SKM-1 (cell line): Measurements from ENCODE around the gene CDH8.
"Not testable (repeated sequence)": the region's sequence is repeated elsewhere in the genome, so short reads cannot be mapped to it uniquely, and the experiment has no call there.

Experiments
- DNase-seq: peaks from one replicate; lab custom pipeline; 2025; ENCODE audit not compliant: unreplicated experiment; lab: John Stamatoyannopoulos, UW

Gene CDH8

DNA sequence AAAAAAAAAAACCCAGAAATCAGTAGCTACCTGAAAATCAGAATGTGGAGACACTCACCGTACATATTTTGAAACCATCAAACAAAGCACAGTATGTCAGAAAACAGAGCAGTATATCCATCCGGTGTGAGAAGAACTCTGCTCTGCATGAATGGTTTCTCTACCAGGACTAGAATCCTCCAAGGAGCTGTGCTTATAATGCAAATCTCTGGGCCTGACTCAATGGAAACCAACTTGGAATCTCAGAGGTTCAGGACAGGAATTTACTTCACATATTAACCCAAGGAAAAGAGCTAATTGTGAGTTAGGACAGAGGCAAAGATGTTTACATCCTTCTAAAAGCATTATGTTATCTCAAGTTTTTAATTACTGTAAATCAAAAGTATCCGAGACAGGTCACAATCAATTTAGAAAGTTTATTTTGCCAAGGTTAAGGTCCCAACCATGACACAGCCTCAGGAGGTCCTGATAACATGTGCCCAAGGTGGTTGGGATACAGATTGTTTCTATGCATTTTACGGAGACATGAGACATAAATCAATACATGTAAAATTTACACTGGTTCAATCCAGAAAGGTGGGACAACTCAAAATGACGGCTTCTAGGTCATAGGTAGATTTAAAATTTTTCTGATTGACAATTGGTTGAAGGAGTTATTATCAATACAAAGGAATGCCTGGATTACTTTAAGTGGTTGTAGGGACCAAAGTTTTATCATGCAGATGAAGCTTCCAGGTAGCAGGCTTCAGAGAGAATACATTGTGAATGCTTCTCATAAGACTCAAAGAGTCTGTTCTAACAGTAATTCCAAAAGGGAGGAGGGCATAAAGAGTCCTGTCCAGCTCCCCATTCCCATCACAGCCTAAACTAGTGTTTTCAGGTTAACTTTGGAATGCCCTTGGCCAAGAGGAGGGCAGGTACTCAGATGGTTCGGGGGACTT, 164.1 kb downstream of the CDH8 start:
- DNase-seq: no peak

DNA sequence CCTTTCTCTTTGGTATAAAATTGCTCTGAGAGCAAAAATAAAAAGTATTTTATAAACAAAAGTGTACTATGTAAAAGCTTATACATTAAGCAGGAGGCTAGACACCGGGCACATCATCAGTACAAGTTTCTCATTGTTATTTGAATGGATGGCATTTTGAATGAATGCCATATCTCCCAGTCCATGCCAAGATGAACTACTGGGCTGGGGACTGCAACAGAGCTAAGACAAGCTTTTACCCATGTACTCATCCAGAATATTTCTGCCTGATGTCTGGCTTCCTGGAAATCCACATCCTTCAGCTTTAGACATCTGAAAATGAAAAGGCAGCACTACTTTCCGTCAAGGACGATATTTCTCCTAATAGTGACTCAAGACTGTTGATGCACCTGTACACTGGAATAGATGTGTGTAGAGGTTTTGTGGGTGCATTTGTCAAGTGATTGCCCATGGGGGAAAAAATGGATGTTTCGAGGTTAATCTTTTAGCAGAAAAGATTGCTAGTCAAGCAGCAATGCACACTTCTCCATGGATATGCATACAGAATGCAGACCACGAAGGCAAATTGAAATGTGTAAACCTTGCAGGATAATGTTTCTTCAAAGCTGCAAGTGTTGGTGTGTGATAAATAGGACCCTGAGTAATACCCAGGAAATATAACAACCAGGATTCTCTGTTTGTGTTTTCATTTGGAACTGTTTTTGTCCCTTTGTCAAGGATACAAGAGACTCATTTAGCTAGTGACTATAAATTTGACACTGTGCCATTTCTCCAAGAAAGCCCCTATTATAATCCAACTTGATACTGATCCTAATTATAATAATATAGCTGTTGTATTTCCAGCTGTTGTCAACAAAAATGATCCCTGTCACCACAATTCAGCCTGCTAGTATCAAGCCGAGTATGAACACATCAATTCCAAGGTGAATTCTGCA, 173.8 kb downstream of the CDH8 start:
- no peak for DNase-seq

DNA sequence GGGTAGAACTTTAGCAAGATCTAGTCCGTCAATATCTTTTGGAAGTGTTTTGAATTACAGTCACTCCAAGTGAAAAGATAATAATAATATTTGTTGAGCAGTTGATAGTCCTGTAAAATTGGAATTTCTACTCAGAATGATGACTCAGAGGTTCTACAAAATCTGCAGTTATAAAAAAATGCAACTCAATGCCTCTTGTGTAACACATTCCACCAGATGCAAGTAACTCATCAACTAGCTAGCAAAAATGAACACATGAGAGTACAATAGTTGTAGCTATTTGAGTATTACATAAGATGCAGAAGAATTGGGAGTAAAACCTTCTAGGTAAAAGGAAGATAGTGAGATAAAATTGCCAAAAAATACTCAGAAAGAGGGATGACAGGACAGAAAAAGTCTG, 177.2 kb downstream of the CDH8 start:
- no peak for DNase-seq

DNA sequence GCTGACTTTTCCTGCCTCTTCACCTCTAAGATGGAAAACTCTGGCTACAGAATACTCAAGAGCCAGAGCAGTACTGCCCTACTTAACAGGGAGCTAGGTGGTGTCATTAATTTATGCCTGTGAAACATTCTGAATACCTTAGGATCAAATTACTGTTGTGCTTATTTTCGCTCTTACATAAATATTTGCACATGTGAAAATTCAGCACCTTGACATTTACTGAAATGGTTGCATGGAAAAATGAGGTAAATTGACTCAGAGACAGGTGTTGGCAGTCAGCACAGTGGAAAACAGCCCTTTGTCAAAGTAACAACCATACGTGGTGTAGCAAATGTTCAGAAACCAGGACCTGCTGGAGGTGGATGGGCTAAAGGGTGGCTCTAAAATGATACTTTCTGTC, 193.6 kb downstream of the CDH8 start:
- DNase-seq: no peak

DNA sequence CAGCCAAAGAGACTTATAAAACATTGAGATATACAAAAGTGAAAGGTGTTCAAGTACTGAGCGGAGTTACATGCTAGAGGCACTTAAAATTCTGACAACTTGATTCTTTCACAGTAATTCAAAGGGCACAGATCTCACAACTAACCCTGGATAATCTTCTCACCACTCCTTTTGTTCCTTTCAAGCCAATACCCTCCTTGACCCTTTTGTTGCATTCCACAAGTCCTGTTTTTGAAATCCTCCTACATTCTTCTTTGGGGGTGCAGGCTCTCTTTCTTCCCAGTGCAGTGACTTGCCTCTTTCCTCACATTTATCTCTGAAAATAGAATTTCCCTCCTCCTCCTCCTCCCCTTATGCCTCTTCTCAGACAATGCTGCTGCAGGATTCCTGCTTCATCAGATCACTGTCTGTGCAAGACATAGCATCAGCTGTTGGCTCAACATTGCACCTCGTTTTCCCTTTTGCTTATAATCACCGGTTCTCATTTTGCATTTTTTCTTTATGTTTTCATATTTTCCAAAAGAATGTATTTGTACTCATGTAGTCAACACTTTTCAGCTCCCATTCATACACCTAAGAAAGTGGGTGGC, 199.3 kb downstream of the CDH8 start:
- no peak for DNase-seq

DNA sequence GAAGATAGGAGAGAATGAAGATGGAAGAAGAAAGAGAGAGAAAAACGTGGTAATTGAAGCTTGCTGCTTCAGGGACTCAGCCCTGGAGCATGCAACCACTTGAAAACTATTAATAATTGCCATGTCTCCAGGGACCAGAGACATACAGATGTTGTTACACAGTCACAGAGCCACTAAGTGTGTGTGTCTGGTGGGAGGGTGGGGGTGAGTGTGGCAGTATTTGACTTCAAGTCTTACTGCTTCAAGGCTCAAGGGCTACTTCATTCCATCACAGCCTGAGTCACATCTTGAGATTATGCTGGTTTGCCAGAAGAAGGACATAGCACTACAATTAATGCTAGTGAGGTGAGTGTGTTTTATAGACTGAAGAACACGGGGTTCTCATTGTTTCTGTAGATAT, 202.2 kb downstream of the CDH8 start:
- DNase-seq: no peak

DNA sequence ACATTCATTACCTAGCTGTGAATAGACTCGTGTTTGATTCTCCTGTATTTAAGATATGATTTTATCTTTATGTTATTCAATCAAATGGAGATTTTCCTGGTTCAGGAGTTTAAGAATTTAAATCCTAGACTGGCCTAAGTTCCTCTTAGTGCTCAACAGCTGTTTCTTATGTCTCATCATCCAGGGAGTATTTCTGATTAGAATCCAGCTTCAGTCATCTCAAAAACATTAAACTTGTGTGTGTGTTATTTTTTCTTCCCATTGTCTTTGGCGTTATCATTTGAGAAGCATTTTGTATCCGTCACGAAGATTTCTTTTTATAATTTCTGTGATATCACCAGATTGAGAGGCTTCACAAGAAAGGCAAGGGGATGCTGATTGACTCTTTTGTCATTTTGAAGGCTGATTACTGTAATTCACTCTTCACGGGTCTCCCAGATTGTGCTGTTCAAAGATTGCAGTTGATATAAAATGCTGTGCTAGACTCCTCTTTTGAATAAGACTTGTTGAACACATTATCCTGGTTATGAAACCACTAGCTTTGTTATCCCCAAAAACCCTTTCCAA, 204.8 kb downstream of the CDH8 start:
- DNase-seq: no peak

DNA sequence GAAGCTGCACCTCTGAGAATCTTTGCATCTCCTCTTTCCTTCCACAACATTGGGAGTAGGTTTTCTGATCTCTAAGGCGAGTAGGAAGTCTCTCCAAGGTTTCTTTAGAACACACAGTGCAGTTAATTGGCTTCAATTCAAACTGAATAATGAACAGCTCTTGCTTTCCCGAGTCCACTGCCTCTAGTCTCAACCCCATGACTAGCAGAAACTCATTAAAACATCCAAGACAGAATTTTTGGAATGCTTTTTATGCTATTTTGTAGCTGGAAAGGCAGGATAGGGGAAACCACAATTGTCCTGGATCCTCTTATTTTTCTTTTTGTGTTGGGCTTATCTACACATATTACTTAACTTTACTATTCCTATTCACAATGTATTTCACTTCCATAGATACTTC, 206.6 kb downstream of the CDH8 start:
- no peak for DNase-seq

DNA sequence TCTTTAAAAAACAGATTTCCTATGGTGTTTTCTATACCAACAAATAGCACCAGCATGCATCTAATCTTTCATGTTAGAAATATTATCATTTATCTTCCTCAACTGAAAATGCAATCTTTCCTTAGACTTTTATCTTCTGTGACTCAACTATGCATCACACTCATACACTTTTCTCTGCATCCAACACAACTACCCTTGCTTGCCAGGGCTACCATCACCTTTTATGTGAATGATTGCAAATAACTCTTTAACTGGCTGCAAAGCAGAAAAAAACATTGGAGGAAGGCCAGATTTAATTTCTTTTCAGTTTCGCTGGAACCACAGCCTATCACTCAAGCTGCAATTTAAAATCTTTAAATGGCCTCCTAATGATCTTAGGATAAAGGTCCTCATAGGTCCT, 212.9 kb downstream of the CDH8 start:
- no peak for DNase-seq

DNA sequence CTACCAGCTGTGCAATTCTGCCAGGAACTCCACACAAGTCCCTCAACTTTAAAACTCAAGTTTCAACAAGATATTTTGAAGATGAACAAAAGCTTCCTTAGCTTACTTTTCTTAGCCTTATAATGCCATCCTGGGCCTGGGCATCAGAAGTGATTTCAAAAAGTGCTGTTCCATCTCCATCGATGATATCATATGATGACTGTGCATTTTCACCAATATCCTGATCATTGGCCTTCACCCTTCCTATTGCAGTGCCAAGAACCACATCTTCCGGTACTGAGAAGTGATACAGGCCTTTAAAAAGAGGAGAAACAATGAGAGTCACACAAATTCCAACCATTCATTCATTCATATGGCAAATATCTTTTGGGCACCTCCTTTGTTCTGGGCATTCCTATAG, 215.4 kb downstream of the CDH8 start:
- DNase-seq: no peak

DNA sequence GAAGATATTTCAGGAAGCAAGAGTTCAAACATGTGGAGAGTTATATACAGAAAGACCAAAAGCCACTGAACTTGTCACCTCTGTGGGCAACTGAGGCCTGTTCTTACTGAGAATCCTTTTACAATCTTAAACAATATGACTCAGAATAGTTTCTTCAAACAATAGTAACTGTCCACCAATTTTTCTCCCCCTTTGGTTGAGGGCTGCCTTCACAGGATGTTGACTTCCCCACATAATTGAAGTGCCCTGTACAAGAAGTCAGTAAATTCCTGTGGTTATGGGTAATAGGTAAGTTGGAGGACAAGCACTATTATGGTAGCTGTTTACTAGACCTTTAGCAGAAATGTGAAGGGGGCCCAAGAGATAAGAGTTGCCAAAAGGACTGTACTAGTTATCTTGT, 215.8 kb downstream of the CDH8 start:
- DNase-seq: no peak

DNA sequence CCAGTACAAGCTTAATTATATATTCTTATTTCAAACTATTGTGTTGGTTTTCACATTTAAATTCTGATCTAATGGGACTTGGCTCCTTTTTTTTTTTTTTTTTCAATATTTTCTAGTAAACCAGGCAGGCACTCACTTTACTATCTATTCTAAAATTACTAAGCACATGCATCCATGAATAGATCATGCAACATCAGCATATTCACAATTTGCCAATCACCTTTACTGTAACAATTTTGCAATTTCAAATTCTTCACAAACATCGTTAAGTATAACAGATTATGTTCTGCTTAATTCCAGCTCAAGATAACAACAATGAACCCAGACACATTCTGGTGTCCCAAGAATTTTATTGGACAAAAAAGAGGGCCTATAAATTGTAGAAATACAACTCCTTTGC, 217.4 kb downstream of the CDH8 start:
- DNase-seq: no peak

DNA sequence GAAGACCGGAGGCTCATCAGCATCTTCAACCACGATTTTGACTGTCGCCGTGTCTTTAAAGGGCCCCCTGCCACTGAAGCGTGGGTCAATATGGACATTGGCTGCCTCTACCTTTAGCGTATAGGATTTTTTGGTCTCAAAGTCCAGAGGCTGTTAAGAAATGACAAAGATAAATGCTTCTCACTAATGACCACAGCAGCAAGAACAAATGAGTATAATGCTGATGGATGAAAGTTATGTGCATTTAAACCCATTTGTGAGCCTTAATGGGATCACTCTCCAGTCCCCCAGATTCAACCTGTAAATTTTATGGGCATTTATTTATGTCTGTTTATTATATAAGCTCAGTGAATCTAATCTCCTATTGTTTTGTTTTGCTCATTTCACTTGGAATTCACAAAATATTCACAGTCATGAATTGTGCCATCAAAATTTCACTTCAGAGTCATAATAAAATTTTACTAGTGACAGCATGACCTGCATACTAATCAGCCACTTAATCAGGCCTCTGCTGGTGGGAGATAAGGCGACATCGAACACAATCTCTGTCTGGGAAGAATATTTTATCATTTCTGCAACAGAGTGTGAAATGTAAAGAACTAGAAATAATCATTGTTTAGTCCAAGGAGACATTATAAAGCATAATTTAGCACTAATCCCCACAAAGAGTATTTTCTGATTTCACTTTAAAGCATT, 218.5 kb downstream of the CDH8 start:
- DNase-seq: no peak

DNA sequence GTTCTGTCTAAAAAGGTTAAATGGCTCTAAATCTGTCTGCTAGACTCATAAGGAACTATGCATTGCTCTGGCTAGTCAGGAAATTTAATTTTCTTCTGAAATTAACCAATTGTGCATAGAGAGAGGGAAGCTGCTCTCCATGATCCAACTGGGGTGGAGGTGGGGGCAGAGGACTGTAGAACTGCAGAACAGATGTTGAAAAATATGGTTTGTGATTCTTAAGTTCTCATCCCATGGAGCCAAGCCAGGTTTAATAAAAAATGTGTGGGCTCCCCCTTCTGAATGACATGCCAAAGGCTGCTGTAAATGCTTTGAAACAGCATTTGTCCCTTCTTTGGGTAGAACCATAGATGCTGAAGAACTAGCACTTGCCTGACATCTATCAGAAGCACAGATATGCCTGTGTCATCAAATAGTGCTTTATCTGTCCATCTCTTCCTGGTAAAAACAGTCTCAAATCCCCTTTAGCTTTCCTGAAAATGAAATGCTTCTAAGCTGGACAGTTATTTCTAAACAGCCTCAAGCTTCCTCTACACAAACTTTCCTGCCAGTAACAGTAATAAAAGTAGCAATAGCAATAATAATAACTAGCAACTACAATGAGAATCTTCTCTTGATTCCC, 221.4 kb downstream of the CDH8 start:
- DNase-seq: no peak

DNA sequence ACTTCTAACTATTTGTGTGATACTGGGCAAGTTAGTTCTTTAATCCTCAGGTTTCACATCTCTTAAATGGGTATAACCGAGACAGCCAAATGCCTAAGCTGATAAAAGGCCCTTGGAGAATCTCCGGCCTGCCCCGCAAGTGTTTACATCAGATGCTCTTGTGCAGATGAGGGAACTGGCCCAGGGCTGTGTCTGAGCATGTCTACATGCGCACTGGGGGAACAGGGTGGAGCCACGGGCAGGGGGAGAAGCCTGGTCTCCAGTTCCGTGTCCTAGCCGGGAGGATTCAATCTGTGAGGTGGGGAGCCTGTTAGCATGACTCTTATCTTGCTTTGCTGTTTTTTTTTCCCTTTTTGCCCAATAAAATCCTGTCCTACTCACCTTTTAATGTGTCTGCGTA, 222.9 kb downstream of the CDH8 start:
- DNase-seq: no peak

DNA sequence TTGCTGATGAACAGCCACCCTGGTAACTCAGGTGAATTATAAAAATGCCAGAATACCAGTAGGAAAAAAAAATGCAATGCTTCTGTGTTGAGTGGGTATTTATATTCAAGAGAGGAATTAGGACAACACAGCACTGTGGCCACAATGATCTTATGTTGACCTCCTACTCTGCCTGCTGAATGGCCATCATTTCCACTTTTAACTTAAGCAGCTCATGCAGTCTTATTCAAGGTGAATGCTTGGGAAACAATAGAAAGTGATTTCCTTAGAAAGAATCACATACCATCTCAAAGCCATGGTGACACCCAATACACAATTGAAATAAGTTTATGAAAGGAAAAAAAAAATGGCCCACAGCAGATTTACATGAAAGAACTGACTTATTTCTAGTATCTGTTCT, 224.0 kb downstream of the CDH8 start:
- DNase-seq: no peak

DNA sequence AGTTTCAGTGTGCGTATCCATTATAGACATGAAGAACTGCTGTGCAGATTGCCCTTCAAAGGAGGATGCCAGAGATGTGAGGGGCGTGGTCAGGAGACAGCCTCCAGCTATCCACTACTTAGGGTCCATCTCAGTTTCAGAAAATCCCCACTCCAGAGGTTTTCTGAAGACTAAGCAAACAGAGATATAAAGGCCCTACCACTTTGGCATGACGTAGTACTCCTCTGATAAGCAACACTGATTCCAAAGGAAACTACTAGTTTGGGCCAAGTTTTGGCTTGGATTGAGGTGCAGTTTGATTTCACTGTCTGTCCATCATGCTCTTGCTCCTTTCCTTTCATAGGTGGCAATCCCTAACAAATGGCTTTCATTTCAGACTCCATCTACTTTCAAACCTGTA, 228.7 kb downstream of the CDH8 start:
- DNase-seq: no peak

DNA sequence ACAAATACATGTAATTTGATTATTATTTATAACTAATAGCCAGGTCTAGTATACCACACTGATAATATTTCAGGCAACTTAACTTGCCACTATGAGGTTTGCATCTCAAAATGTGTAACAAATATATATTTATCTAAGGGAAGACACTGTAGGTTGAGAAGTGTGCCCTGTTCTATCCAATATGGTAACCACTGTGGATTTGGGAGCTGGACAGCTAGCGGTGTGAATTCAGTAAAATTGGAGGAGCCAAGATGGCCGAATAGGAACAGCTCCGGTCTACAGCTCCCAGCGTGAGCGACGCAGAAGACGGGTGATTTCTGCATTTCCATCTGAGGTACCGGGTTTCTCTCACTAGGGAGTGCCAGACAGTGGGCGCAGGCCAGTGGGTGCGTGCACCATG, 235.0 kb downstream of the CDH8 start:
- not testable (repeated sequence) for DNase-seq

DNA sequence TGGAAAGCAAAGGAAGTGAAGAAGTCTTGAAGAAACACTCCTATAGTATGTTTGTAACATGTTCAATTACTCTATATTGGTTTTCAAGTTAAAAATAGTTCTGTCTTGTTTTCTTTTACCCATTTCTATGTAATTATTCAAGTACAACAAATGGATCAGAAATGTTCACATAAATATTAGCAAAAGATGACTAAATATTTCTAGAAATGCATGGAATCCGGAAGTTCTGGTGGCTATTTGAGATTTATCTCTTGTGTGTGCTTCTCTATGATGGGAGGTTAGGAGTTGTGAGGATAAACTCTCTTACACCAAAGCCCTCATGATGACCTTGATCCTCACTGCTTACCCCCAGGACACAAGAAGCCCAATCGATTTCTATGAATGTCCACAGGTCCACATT, 237.5 kb downstream of the CDH8 start:
- no peak for DNase-seq

DNA sequence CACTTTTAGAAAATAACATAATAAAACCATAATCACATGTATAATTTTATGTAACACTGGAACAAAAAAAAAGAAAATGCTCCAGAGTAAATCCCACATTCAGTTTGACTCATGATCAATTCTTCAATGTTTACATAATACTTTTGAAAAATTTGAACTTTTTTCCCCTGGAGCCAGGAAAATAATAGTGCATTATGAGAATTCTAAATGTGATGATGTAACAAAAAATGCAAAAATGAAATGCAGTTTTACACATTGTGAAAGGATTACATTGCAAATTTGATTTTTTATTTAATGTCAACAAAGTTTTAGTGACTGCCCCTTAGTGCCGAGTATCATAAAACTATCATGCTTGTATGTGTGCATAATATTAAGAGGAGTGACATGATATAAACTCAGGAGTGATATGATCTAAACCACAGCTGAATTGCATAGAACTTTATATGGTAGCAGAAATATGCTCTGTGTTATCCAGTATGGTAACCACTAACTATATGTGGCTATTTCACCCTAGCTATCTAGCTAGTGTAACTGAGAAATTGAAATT, 238.2 kb downstream of the CDH8 start:
- DNase-seq: no peak
